Cardiac fibroblast (primary cell): ENCODE measurements around the gene EPHB3.

ENCODE experiments used
- DNase-seq, 2 donors: peaks; one replicate each; pipeline versions ENCODE4 v3.0.0 to v3.0.0-alpha.2; 2010; ENCODE audit warnings: low read depth in 2 of 2
- H3K4me3 ChIP-seq, 2 donors: replicated peaks in 1 of 2; 1 replicate in 1 of 2; 2 replicates in 1 of 2; pipeline ENCODE4 v1.5.1; 2011; ENCODE audit warnings: low read depth in 2 of 2, low read length in 2 of 2, mild to moderate bottlenecking in 2 of 2, moderate library complexity in 1 of 2
- TF ChIP-seq, protein P1 (sequence below): IDR thresholded peaks from one replicate; pipeline ENCODE4 v1.5.1; 2011; ENCODE audit warnings: low read depth, mild to moderate bottlenecking, low read length, inconsistent platforms

Gene EPHB3

DNA sequence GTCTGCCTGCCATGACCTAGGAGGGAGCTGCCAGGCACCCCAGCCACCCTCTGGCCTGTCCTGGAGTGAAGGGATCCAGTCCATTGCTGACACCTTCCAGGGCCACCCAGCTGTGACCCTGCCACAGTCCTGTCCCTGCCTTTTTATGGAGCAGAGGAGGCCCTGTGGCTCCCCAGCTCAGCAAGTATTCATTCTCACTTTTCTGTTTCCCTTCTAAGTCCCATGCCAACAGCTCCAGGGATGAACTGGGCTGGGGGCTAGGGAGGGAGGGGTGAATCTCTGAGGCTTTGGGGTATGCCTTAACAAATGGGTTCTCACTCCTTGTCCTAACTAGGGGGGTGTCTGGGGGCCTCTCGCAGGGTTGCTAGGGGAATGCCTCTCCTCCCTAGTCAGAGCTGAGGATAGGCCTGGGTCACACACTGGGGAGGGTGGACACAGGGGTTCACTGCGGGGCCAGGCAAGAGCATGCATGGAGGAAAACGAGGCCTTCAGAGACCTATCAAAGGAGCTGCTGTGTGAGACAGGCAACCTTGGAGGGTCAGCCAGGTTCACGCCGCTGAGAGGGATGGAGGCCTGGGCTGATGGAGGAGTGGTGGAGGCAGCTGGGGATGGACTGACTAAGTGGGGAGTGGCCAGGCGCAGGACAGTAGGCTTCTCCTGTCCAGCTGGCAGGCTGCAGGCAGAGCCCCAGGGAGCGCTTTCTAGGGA, 31.8 kb downstream of the EPHB3 start:
- peak in 1 of 2 donors; percentile 13 for DNase-seq
- TF ChIP-seq, protein P1, sequence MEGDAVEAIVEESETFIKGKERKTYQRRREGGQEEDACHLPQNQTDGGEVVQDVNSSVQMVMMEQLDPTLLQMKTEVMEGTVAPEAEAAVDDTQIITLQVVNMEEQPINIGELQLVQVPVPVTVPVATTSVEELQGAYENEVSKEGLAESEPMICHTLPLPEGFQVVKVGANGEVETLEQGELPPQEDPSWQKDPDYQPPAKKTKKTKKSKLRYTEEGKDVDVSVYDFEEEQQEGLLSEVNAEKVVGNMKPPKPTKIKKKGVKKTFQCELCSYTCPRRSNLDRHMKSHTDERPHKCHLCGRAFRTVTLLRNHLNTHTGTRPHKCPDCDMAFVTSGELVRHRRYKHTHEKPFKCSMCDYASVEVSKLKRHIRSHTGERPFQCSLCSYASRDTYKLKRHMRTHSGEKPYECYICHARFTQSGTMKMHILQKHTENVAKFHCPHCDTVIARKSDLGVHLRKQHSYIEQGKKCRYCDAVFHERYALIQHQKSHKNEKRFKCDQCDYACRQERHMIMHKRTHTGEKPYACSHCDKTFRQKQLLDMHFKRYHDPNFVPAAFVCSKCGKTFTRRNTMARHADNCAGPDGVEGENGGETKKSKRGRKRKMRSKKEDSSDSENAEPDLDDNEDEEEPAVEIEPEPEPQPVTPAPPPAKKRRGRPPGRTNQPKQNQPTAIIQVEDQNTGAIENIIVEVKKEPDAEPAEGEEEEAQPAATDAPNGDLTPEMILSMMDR: no peak
- no peak overlapping the region for H3K4me3 ChIP-seq

DNA sequence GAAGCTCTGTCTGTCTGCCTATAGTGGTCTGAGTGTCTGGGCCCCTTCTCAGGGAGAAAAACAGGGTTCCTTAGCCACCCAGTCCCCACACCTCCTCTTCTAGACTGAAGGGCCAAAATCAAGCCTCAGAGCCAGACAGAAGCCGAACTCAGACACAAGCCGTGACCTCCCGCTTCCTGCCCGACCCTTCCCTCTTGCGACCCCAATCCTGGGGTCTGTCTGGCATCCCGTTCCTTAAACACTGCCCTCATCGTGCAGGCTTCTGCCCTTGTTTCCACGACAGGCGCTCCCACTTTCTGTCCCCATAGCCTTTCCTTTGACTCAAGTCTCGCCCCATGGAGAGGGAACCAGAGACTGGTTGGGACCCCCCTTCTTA, 32.3 kb downstream of the EPHB3 start:
- TF ChIP-seq, protein P1: no peak
- no peak for DNase-seq
- H3K4me3 ChIP-seq: no peak overlapping the region

DNA sequence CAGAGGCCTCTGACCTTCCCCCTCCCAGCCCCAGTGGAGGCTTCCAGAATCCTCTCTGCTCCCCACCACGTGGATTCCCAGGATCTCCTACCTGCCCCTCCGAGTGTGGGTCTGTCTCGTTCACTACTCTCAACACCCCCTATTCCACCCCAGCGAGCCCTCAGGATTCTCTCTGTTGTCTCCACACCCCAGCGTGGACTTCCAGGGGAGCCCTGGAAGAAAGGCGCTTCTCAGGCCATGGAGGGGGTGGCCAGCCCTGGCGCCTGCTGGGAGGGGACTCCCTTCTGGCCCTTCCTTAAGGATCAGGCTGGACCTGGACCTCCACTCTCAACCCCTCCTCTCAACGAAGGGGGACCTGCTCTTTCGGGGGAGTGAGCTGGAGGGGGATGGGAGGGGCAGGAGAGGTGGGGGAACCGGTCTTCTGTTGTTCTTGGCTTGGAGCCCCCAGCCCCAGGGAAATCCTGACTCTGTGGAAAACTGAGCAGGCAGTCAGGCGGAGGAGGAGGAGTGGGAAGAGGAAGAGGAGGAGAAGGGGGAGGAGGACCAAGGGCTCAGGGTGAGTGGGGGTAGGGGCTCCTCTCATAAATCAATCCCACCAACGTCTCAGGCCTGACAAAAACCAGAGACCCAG, 32.9 kb downstream of the EPHB3 start:
- H3K4me3 ChIP-seq: no peak overlapping the region

GRCh38 chr3:184595726-184596125, 34.1 kb downstream of the EPHB3 start:
- TF ChIP-seq, protein P1: no peak
- no peak overlapping the region for H3K4me3 ChIP-seq
- DNase-seq: no peak

More for the DNA sequence above, 32.9 kb downstream of the EPHB3 start:
- DNase-seq: no peak
- TF ChIP-seq, protein P1: no peak

DNA sequence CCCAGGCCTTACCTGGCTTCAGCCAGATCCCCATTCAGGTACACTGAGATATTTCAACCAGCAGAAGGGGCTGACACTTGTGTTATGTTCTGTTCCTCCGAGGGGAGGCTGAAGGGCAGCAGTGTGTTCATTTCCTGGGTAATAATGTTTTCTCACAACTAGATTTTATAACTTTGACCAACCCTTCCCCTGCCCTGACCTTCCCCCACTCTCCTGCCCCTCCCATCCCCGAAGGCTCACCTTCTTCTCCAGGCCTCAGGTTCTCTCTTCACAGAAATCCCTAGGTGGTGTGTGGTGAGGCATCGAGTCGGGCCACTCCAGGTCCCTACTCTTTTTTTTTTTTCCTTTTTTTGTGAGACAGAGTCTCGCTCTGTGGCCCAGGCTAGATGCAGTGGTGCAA, 34.6 kb downstream of the EPHB3 start:
- TF ChIP-seq, protein P1: no peak
- no peak for DNase-seq
- no peak overlapping the region for H3K4me3 ChIP-seq

GRCh38 chr3:184596886-184597575, 35.4 kb downstream of the EPHB3 start:
- no peak overlapping the region for H3K4me3 ChIP-seq
- TF ChIP-seq, protein P1: no peak
- DNase-seq: no peak
